Measurements from ENCODE around the gene PTPRG. TPM values are rescaled to one million over a fixed set of nuclear protein-coding genes. Genes with fewer than 3 reads are reported as not detected.

Gene PTPRG
- total and polyA plus RNA-seq, 10 of the 15 experiments (the other 5 are each of a cell fraction or from before 2014, with no cell fraction given) = 0.29 to 20.7 (median 1.4) TPM

- 49% methylated on average over 6 of the region's 6 CpGs for WGBS (ENCODE audit: insufficient coverage, insufficient replicate concordance, low lambda C conversion rate, missing lambda C conversion rate)
- intact Hi-C loops (cut with micrococcal nuclease; ENCODE audit: unreplicated experiment) = no loop called here
- DNase-seq (ENCODE audit: low read depth, low spot score) (no peak), FAIRE-seq (no peak), ATAC-seq (no peak)
- ChIA-PET SMC1A (ENCODE audit: uncharacterized antibody, unreplicated experiment) (interaction anchor here (0.9 to 1.3 kb wide), 4 partner anchors 10 to 57 kb away, joined by 3 to 4 read pairs (median 3); no protein-coding TSS in a partner anchor), POLR2A (interaction anchor here (1.3 kb wide), 1 partner anchor 11 kb away, joined by 4 read pairs; no protein-coding TSS in a partner anchor), CTCF (interaction anchor here (1.3 kb wide), 1 partner anchor 18 kb away, joined by 3 read pairs; no protein-coding TSS in a partner anchor), RAD21 (ENCODE audit: unreplicated experiment) (interaction anchor here (1.1 kb wide), 2 partner anchors 13 to 21 kb away, joined by 3 read pairs; no protein-coding TSS in a partner anchor)
- no TSS peak for BruUV-seq (replicated peaks)
- no peak overlapping the region for H3K9ac ChIP-seq (ENCODE audit: control insufficient read depth, insufficient read depth, low read length)
- no peaks in the 10 kb centered on the region for H4K20me1 ChIP-seq (ENCODE audit: control insufficient read depth, insufficient read depth)
- H3K4me3 ChIP-seq = no peak overlapping the region
- no peaks in the 10 kb centered on the region for H3K4me1 ChIP-seq (ENCODE audit: control insufficient read depth, insufficient read depth, low read length)
- H3K27ac ChIP-seq (ENCODE audit: control insufficient read depth, insufficient read depth) = no peak overlapping the region
- in situ Hi-C loops (cut with MboI) = no loop called here
- no peak for TF ChIP-seq ZSCAN29 (IDR thresholded peaks at IDR 0.05)
- TF ChIP-seq ZNF24 (IDR thresholded peaks at IDR 0.05) = no peak
- no peak for TF ChIP-seq KLF5 (IDR thresholded peaks at IDR 0.05; ENCODE audit: partially characterized antibody)
- TF ChIP-seq RELA (IDR thresholded peaks at IDR 0.05; ENCODE audit: borderline replicate concordance, partially characterized antibody) = no peak
- TF ChIP-seq CTCF (IDR thresholded peaks at IDR 0.05 in 2 of 3, conservative IDR thresholded peaks at IDR 0.05 in 1 of 3; ENCODE audit: control insufficient read depth in 2 of 3, extremely low read depth in 1 of 3, insufficient read depth in 1 of 3, low read depth in 3 of 3, low read length in 3 of 3) = no peak
- no peak for TF ChIP-seq PRDM15 (CRISPR knock-in tag; IDR thresholded peaks at IDR 0.05)
- no peak for TF ChIP-seq USF2 (IDR thresholded peaks at IDR 0.05; ENCODE audit: borderline replicate concordance, low read depth, low read length)
- H2AFZ ChIP-seq (ENCODE audit: control insufficient read depth, low read depth, low read length) = no peak overlapping the region
- no peaks in the 10 kb centered on the region for H3K27me3 ChIP-seq (replicated peaks in 1 of 2; ENCODE audit: control insufficient read depth in 2 of 2, insufficient read depth in 2 of 2, low read length in 1 of 2)
- H3K79me2 ChIP-seq (ENCODE audit: control insufficient read depth, insufficient read depth, low read length) = no peaks in the 10 kb centered on the region
- H3K9me3 ChIP-seq (replicated peaks; ENCODE audit: control insufficient read depth, insufficient read depth, low read length) = no peaks in the 10 kb centered on the region
- H3K36me3 ChIP-seq (ENCODE audit: control insufficient read depth in 2 of 2, insufficient read depth in 2 of 2, low read length in 1 of 2) = no peaks in the 10 kb centered on the region
- no peak overlapping the region for H3K4me2 ChIP-seq (ENCODE audit: control insufficient read depth, insufficient read depth)
These were observed 271.2 kb downstream of the PTPRG start for GRCh38 chr3:61832375-61833229.
